Panc1 (cell line): ENCODE results near the gene GRIK1. TPM values are rescaled to one million over a fixed set of nuclear protein-coding genes. Genes with fewer than 3 reads are reported as not detected.

Experiments used
- ATAC-seq: fragments of 200-7000 bp; cut with Tn5 transposase; 2 replicates; pipeline ENCODE4 v1.9.1; 2020; ENCODE audit warnings: mild to moderate bottlenecking, moderate library complexity
- BruUV-seq: library from RNA; stranded (reverse); fragments of 400-500 nt; replicated peaks from 2 replicates; lab custom pipeline; 2021; lab: Mats Ljungman, UMichigan
- CTCF ChIA-PET: fragments of 300-600 bp; sonication (Branson Sonifier 250); formaldehyde crosslinking; loops from one replicate; lab custom pipeline; 2022; ENCODE audit warnings: antibody characterized with exemption; lab: Charles Lee
- POLR2A ChIA-PET: fragments of 300-600 bp; sonication (Branson Sonifier 250); formaldehyde crosslinking; loops from one replicate; lab custom pipeline; 2022; ENCODE audit warnings: antibody characterized with exemption; lab: Charles Lee
- DNase-seq: peaks from one replicate; pipeline ENCODE4 v3.0.0-alpha.2; 2010; ENCODE audit warnings: low read depth, low spot score
- H3K27ac ChIP-seq: 2 replicates; pipeline ENCODE4 v1.5.1; 2011; ENCODE audit warnings: mild to moderate bottlenecking, low read length, inconsistent platforms
- H3K27me3 ChIP-seq: fragments of 200-500 bp; sonication (Bioruptor generic); 2 replicates; pipeline ENCODE4 v1.6.0; 2014; ENCODE audit warnings: low read length, inconsistent platforms; ENCODE audit not compliant: control insufficient read depth, insufficient read depth
- H3K36me3 ChIP-seq: fragments of 200-500 bp; sonication (Bioruptor generic); 2 replicates; pipeline ENCODE4 v1.5.1; 2014; ENCODE audit warnings: inconsistent platforms, mild to moderate bottlenecking, low read length, moderate library complexity; ENCODE audit not compliant: control insufficient read depth, insufficient read depth
- H3K4me1 ChIP-seq: 2 replicates; pipeline ENCODE4 v1.5.1; 2011; ENCODE audit warnings: inconsistent platforms, mild to moderate bottlenecking, low read length, moderate library complexity; ENCODE audit not compliant: control insufficient read depth, insufficient read depth
- H3K4me3 ChIP-seq, 2 experiments: 2 replicates each; pipeline ENCODE4 v1.5.1; 2011 to 2012; ENCODE audit warnings: low read depth in 2 of 2, low read length in 2 of 2, mild to moderate bottlenecking in 2 of 2, inconsistent platforms in 1 of 2, moderate library complexity in 1 of 2
- H3K9me3 ChIP-seq: fragments of 200-500 bp; sonication (Bioruptor generic); 2 replicates; pipeline ENCODE4 v1.5.1; 2014; ENCODE audit warnings: low read depth, mild to moderate bottlenecking, inconsistent platforms, low read length, moderate library complexity; ENCODE audit not compliant: control insufficient read depth, insufficient read depth
- CTCF ChIP-seq: fragments of 450-650 bp; IDR thresholded peaks from 2 replicates; pipeline ENCODE4 v1.5.1; 2017; ENCODE audit warnings: mild to moderate bottlenecking
- POLR2AphosphoS5 ChIP-seq: IDR thresholded peaks from 2 replicates; pipeline ENCODE4 v1.6.1; 2012; ENCODE audit warnings: mild to moderate bottlenecking, low read depth, low read length, moderate library complexity
- REST ChIP-seq, 2 experiments: IDR thresholded peaks; 2 replicates each; pipeline ENCODE4 v1.6.1; 2011 to 2012; ENCODE audit warnings: low read depth in 2 of 2, control low read depth in 1 of 2, low read length in 1 of 2, mild to moderate bottlenecking in 1 of 2, moderate library complexity in 1 of 2; ENCODE audit not compliant: insufficient read depth in 1 of 2
- SIN3A ChIP-seq: IDR thresholded peaks from 2 replicates; pipeline ENCODE4 v1.6.1; 2012; ENCODE audit warnings: low read depth, mild to moderate bottlenecking, low read length, moderate library complexity, borderline replicate concordance; ENCODE audit not compliant: insufficient read depth
- TCF7L2 ChIP-seq: IDR thresholded peaks from 2 replicates; pipeline ENCODE4 v1.6.1; 2011; ENCODE audit warnings: mild to moderate bottlenecking, low read depth, low read length, inconsistent platforms
- in situ Hi-C: cut with HindIII; loops from 2 replicates; pipeline ENCODE4 v1.10.0; 2016; ENCODE audit warnings: low sequenced_read_pairs, low pct_unique_long_range_greater_than_20kb
- intact Hi-C: fragments of 100-400 bp; cut with micrococcal nuclease; formaldehyde crosslinking; loops from one replicate; pipeline ENCODE4 v1.10.0; 2022; ENCODE audit not compliant: unreplicated experiment
- total RNA-seq: library from RNA; stranded (reverse); gene quantifications from one replicate; pipeline ENCODE4 v1.2.1, GENCODE V29; 2021; ENCODE audit not compliant: unreplicated experiment

GRIK1 gene
- total RNA-seq, 1 experiment from 2014 or later, result not detected

- POLR2A ChIA-PET, result no interaction called here
- Histone ChIP-seq H3K9me3 (no peaks in the 10 kb centered on the region), H3K4me3 (no peak overlapping the region), H3K4me1 (no peaks in the 10 kb centered on the region), H3K36me3 (no peaks in the 10 kb centered on the region), H3K27ac (no peak overlapping the region), H3K27me3 (no peaks in the 10 kb centered on the region)
- no peak for DNase-seq
- in situ Hi-C loops, result no loop called here
- no TSS peak for BruUV-seq
- no peak for ATAC-seq
- TF ChIP-seq SIN3A, result no peak
- TF ChIP-seq REST (IDR thresholded peaks at IDR 0.05; ENCODE audit: insufficient read depth in 1 of 2, low read depth in 2 of 2, low read length in 1 of 2), result no peak
- TF ChIP-seq TCF7L2, result no peak
- no peak for TF ChIP-seq CTCF
- no peak for TF ChIP-seq POLR2AphosphoS5
- CTCF ChIA-PET, result no interaction called here
- intact Hi-C loops, result no loop called here
Observed at GRCh38 chr21:29669416-29669815, 270.4 kb downstream of the GRIK1 start.

- H3K4me3 ChIP-seq, result no peak overlapping the region
- no peaks in the 10 kb centered on the region for H3K36me3 ChIP-seq
- H3K27ac ChIP-seq, result no peak overlapping the region
- no peak for TF ChIP-seq POLR2AphosphoS5
- no peak for TF ChIP-seq SIN3A
- no peak for TF ChIP-seq REST (IDR thresholded peaks at IDR 0.05; ENCODE audit: insufficient read depth in 1 of 2, low read depth in 2 of 2, low read length in 1 of 2)
- TF ChIP-seq TCF7L2, result no peak
- ChIA-PET POLR2A (no interaction called here), CTCF (no interaction called here)
- no TSS peak for BruUV-seq
- H3K9me3 ChIP-seq, result no peaks in the 10 kb centered on the region
- ATAC-seq (no peak), DNase-seq (no peak)
- intact Hi-C loops (no loop called here), in situ Hi-C loops (no loop called here)
- H3K4me1 ChIP-seq, result no peaks in the 10 kb centered on the region
- H3K27me3 ChIP-seq, result no peaks in the 10 kb centered on the region
Observed at GRCh38 chr21:29667651-29668050, 272.1 kb downstream of the GRIK1 start.
